GM19395 (cell line): ENCODE results near the gene MACC1.
"Not testable (repeated sequence)": the region's sequence is repeated elsewhere in the genome, so short reads cannot be mapped to it uniquely, and the experiment has no call there.

ENCODE experiments used
- ATAC-seq: cut with Tn5 transposase; IDR thresholded peaks from one replicate; pipeline ENCODE4 v1.9.1; 2021; ENCODE audit warnings: mild to moderate bottlenecking, moderate library complexity; ENCODE audit not compliant: unreplicated experiment

The MACC1 gene

DNA sequence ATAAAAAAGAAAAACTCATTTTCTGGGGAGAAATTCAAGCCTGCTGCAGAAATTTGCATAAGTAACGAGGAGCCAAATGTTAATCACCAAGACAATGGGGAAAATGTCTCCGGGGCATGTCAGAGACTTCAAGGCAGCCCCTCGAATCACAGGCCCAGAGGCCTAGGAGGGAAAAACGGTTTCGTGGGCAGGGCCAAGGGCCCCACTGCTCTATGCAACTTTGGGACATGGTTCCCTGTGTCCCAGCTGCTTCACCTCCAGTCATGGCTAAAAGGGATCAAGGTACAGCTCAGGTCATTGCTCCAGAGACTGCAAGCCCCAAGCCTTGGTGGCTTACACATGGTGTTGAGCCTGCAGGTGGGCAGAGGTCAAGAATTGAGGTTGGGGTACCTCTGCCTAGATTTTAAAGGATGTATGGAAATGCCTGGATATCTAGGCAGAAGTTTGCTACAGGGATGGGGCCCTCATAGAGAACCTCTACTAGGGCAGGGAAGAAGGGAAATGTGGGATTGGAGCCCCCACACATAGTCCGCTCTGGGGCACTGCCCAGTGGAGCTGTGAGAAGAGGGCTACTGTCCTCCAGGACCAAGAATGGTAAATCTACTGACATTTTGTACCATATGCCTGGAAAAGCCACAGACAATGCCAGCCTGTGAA, 8.4 kb downstream of the MACC1 start:
- no peak for ATAC-seq

DNA sequence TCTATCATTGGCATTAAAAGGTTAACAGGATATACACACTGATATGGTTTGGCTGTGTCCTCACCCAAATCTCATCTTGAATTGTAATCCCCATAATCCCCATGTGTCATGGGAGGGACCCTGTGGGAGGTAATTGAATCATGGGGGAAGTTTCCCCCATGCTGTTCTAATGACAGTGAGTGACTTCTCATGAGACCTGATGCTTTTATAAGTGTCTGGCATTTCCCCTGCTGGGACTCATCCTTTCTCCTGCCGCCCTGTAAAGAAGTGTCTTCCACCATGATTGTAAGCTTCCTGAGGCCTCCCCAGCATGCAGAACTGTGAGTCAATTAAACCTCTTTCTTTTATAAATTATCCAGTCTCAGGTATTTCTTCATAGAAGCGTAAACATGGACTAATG, 9.4 kb downstream of the MACC1 start:
- not testable (repeated sequence) for ATAC-seq

DNA sequence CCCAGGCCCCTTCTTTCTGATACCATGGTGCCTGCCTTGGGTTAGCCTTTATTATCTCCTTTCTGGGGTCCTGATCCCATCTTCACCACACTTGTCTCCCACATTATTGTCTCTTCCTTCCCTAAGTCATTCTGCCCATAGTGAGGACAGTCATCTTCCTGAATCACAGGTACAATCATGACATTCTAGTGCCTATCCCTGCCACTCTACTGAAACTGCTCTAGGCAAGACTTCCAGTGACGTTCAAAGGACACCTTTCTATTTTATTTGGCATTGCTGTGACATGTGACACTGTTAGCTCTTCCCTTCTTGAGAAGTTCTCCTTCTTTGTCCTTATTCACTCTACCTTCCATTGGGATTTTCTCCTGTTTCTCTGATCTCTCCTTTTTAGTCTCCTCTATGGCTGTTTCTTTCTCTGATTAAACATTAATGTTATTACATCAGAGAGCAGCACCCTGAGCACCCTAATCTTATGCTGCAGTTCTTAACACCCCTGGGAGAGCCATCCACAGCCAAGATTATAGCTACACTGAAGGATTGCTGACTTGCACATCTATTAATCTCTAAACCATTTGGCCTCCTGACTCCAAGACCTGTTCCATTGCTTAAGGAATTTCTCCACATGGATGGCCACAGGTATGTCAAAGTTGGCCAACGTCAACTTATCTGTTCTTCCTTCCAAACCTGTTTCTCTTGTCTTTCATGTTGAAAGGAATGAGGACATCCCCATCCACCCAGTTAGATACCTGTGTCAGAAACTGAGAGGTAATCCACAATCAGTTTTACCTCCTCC, 10.9 kb downstream of the MACC1 start:
- ATAC-seq = no peak

DNA sequence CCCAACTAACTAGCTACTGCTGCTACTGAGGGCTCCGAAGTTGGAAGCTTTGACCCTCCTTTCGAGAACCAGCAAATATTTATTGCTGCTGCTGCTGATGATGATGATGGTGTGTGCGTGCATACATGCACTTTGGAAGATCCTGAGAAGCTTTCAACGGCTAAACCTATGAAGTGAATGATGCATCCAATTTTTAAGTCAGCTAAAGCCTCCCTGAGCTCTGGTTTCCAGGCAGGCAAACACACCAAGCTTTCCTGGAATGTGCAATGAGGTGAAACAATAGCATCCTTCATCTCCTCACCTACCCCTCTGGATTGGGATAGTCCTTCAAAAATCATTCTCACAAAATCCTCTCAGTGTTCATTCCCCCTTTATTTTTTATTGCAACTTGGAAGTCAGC, 13.9 kb downstream of the MACC1 start:
- no peak for ATAC-seq

DNA sequence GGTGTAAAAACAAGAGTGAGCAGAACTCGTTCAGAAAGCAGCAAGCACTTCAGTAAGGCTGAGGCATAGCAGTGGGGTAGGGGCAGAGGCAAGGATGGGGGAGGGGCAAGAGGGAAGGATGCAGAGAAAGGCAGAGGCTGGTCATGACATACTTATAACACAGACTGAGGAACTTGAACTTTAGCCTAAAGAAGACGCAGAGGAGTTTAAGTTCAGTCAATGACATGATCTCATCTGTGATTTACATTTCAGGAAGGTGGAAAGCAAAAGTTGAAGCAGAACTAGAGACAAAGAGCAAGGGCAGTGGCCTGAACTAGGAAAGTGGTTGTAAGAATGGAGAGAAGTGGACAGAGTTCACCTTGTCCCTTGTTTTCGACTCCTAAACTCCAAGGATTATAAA, 15.8 kb downstream of the MACC1 start:
- ATAC-seq = peak; percentile 33

DNA sequence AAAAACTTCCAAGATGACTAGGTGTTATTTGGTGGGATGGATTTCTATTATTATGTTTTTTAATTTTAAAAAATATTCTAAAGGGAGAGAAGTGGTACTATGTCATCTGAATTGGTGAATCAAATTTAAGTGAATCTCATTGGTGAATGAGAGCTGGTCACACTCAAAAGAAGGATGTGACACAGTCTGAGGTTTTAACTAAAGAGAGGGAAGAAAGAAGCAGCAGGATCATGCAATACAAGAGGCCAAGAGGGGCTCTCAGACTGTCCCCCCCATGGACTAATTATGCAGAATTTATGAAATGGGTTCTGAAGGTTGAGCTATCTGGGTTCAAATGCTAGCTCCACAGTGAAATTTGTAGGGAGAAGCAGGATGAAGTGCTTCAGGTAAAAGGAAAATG, 16.2 kb downstream of the MACC1 start:
- no peak for ATAC-seq

DNA sequence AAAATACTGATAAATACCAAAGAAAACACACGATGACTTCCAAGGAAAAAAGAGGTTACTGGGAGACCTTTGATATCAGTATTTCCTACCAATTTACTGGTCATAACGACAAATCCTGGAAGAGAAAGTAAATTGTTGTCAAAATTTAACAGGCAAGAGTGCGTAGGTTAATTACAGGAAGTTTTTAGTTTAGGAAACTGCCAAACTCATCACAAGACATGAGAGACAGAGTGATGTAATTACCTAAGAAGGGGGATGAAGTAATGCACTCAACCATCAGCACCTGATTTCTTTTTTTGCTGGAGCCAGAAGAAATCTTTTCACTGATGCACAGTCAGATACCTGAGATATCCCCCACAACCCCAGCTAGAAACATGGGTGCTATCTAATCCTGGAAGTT, 16.8 kb downstream of the MACC1 start:
- no peak for ATAC-seq

DNA sequence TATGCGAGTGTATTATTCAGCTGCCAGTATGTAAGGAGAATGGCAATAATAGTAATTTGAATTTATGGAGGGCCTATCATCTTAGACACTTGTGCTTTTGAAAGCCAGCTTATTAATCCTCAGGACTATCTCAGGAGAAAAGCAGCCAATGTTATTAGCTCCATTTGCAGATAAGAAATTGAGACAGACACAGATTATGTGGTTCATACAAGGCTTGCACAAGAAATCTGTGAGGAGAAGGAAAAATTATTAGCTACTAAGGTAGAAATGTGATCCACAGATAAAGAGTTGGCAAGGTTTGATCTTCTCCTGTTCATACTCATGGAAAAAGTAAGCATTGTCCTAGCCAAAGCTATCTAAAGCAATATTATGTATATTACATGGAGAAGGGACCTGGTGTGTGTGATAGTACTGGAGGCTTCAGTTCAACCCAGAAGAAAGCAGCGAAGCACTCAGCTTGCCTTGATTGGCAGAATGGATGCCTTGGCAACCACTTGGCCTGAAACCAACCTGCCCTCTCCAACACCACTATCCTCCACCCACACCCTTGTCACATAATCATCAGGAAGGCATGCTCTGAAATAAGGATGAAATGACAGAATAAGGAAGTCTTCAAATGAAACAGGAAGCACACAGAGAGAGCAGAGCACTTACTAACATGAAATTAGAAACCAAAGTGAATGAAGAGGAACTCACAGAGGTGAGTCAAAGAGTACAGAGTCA, 18.0 kb downstream of the MACC1 start:
- peak; percentile 91 for ATAC-seq

DNA sequence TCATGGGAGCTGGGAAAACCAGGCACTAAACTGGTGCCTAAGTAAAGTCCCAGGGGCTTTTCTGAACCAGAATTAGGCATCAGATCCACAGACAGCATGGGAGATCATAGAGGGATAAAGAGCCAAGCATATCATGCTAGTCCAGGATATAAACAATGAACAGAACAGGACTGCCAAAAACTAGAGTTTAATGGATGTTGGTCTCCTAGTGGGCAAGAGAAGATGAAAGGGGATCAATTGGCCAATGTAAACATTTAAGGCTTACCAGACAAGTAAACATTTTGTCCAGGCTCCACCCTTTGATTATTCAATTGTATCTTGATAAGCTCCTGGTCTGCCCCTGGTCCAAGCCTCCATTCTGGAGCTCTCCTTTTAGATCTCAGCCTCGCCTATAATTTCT, 18.9 kb downstream of the MACC1 start:
- no peak for ATAC-seq

DNA sequence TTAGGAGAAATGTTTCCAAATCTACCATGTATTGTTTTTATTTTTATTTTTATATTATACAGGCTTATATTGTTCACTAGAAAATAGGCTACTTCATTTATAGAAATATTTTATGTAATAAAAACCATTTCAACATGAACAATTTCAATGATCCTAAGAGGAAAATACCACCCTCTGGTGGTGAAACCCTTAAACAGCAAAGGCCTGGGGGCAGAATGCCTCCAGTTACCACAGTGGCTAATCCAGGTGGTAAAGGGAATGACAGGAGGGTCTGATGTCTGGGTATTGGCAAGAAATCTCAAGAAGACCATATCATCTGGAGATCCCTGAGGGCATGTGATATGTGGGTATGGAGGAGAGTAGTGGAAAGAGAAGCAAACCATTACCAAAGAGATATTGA, 19.3 kb downstream of the MACC1 start:
- no peak for ATAC-seq

DNA sequence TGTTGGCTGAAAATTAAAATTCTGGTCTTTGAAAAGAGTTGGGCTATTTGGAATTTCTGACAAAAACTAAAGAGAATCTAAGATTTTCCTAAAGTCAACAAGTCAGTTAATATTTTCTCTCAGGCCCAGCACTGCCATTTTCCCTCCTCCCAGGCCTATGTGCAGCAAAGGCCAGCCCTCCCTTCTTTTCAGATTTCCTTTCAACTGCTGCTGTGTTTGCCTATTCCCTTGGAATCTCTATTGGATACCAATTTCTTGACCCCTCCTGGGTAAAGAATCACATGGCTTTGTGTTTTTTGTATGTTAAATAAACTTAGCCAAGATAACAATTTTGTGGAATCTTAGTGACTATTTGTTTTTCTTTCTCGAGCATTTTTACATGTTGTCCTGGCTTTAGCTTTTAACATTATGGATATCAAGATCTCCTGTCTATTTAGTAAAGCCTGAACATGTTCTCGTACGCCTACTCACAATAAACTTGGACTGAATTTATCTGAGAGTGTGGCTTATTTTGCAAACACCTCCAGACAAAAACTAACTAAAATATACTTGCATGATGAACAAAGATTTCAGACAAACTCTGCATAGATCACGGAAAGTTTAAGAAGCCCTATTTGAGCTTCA, 19.9 kb downstream of the MACC1 start:
- no peak for ATAC-seq

DNA sequence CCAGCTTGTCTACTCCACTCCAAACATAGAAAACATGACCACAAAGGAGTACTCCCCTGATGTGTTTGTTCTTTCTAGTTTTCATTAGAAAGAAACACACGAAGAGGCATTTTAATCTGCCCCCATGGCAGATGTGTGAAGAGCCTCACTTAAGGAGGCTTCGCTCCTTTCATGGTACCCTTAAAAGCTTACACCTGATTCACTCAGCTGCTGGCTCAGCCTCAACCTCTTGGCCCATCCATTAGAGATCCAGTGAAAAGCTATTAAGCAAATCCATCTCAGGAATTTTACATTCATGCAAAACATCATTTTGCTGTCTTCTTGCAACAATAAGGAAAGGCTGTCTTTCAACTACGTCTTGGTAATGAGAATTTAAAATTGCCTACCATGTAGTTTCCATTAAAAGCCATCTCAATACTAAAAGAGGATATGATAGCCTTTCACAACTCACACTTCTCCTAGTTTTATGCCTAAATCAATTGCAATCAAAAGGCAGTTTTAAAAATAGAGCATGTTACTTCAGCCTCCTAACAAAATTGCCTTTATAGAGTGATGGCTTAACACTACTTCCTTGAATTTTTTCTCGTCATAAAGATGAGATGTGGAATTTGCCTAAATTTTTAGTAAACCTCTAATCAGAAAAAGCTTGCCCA, 22.7 kb downstream of the MACC1 start:
- no peak for ATAC-seq

DNA sequence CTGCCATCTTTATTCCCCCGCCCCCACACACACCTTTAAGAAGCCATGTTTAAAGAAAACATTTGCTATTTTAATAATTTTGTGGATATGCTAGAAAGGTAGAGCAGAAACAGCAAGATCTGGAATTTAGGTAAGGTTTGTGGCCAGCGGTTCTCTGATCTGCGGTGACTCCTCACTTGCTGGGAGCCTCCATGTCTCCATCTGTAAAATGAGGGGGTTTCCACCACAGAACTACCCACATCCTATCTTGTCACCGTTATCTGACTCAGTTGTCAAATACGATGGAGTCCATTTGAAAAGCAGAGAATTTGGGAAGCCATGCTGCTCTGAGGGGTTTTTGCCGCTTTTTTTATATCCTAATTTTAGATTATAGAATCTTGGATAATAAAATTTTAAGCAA, 23.3 kb downstream of the MACC1 start:
- ATAC-seq = no peak

DNA sequence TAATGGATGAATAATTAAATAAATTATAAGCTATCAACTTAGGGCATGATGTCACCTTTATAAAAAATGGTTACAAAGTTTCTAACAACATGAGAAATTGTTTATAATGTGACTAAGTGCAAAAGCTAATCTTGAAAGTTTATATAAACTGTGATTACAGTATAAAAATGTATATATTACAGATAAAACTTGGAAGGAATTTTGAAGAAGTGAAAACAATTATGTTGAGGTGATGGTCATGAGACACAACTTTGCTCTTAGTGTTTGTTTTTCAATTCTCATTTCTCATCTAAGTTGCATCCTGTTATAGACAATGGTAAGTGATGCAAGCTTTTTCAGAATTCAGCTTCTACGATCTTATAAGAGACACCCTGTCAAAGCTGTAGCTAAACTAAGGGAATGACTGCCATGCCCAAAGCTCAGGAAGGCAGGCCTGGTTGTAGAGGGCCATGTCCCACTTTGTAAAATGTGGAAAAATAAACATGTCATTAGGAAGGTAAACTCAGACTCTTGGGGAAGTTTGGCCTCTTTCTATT, 23.9 kb downstream of the MACC1 start:
- peak; percentile 90 for ATAC-seq

DNA sequence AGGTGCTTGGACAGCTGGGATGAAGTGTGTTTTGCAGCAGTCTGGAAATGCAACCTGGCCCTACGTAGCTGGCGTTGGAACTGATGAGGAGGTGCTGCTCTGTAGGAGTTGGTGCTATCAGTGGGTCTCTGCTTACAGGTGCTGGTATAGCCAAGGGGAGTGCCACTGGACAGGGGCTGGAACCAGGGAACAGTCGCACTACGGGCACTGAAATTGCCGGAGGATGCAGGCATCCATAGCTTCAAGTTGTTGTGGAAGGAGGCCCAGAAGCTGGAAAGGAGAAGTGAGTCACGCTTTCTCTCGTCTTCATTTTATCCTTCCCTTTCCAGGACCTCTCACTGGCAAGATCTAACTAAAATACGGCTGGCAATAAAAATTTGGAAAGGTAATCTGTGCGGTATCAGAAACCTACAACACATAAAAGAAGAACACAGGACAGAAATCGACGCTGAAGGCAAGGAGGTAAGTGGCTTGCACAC, 25.8 kb downstream of the MACC1 start:
- ATAC-seq = no peak

DNA sequence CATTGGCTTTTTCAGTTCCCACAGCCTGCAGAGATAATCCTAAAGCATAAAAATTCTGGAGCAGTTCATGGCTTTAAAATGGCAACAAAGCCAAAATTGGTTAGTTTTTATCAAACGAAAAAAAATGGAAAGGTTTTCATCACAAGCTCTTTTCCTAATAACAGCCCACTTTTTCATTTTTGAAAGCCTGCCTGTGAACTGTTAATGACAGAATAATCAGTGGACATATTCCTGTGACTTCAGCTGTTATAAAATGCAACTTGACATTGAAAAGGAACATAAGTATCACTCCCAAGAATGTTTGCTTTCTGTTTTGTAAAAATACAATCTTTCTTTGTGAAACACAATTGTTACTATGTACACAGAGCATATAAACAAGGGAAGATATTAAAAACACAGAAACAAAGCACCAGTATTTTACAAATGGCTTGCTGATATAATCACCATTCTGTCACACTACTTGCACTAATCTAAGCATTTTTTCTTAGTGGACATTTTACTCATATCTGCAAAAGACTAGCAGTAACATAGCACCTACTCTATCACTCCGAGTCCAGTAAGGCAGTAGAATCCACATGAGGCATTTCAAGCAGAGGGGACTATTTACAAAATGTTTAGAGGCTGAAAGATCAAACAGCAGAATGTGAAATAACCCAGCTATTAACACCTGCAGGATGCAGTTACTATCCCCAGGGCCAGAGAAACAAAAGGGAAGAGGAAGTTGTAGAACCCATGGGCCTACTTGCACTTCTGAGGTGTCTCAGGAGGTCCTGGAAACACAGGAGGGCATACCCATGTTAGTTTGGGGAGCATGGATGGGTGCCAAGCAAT, 26.4 kb downstream of the MACC1 start:
- ATAC-seq = no peak

DNA sequence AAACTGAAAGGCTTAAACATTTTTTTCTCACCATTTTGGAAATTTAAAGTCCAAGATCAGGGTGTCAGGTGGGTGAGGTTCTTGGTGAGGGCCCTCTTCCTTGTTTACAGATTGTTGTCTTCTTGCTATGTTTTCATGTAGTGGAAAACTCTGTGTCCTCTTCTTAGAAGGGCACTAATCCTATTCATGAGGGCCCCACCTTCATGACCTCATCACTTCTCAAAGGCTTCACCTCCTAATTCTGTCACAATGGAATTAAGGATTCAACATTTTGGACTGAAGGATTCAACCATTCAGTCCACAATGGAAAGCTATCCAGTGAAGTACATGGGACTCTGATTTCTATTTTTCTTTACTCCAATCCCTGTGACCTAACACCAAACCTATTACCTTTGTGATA, 27.3 kb downstream of the MACC1 start:
- no peak for ATAC-seq

DNA sequence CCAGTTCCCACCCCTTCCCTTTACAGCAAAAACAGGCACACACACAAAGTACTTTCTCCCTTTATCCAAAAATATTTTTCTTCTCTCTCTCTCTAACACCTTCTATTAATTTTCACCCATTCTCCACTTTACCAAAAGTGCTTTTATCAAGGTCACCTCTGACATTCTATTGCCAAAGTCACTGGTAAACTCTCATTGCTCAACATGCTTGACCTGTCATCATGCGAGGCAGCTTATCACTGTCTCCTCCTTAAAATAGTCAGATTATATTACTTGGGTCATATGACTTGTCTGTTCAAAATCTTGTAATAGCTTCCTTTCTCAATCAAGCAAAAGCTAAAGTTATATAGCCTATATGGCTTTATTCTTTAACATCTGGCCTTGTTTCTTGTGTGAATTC, 28.6 kb downstream of the MACC1 start:
- no peak for ATAC-seq

DNA sequence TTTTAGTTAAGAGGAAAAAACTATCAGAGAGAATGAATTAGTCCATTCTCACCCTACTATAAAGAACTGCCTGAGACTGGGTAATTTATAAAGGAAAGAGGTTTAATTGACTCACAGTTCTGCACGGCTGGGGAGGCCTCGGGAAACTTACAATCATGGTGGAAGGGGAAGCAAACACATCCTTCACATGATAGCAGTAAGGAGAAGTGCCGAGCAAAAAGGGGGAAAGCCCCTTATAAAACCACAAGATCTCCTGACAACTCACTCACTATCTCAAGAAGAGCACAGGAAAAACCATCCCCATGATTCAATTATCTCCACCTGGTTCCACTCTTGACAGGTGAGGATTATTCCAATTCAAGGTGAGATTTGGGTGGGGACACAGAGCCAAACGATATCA, 29.3 kb downstream of the MACC1 start:
- not testable (repeated sequence) for ATAC-seq

DNA sequence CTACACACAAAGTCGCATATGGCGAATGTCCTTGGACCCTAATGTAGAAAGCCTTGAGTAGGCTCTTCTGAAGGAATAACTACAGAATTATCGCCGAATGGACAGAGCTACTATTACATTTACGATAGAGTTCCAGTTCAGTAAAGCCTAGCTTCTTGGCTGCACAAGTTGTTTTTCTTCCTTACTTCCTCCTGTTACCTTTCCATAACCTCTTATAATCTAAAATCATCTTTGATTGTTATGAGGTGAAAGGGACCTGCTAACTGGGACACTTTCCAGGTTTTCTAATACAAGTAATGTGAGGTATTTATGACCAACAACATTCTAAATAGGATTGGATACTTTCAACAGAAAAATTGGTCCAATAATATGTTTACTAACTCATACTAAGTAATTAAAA, 31.2 kb downstream of the MACC1 start:
- no peak for ATAC-seq
